ENCODE data around the gene LAMC3.
A peak's percentile ranks its signal among the peaks of the same experiment; 100 is the strongest.
"Not testable (repeated sequence)": the region's sequence is repeated elsewhere in the genome, so short reads cannot be mapped to it uniquely, and the experiment has no call there.

The LAMC3 gene

GRCh38 chr9:131031005-131031641 is 22.1 kb downstream of the LAMC3 start:
- DNase-seq = no peak

- DNase-seq = no peak
Measured at GRCh38 chr9:131031642-131032005, 22.6 kb downstream of the LAMC3 start.

GRCh38 chr9:131032384-131032783 is 23.4 kb downstream of the LAMC3 start:
- no peak for DNase-seq

GRCh38 chr9:131033269-131034224 is 24.6 kb downstream of the LAMC3 start:
- DNase-seq = no peak

GRCh38 chr9:131034268-131034667 is 25.3 kb downstream of the LAMC3 start:
- no peak for DNase-seq

- DNase-seq = not testable (repeated sequence)
Measured at GRCh38 chr9:131034749-131035148, 25.8 kb downstream of the LAMC3 start.

GRCh38 chr9:131035548-131035947 is 26.6 kb downstream of the LAMC3 start:
- DNase-seq = no peak

- no peak for DNase-seq
Measured at GRCh38 chr9:131036071-131036470, 27.1 kb downstream of the LAMC3 start.

GRCh38 chr9:131036529-131037334 is 27.8 kb downstream of the LAMC3 start:
- no peak for DNase-seq

- no peak for DNase-seq
Measured at GRCh38 chr9:131037335-131038255, 28.6 kb downstream of the LAMC3 start.

- no peak for DNase-seq
Measured at GRCh38 chr9:131038256-131039128, 29.5 kb downstream of the LAMC3 start.

- DNase-seq = no peak
Measured at GRCh38 chr9:131039129-131039954, 30.4 kb downstream of the LAMC3 start.

- no peak for DNase-seq
Measured at GRCh38 chr9:131042666-131043065, 33.7 kb downstream of the LAMC3 start.

GRCh38 chr9:131043087-131043486 is 34.1 kb downstream of the LAMC3 start:
- peak; percentile 50 for DNase-seq

- no peak for DNase-seq
Measured at GRCh38 chr9:131043646-131044045, 34.7 kb downstream of the LAMC3 start.

GRCh38 chr9:131045300-131046092 is 36.5 kb downstream of the LAMC3 start:
- no peak for DNase-seq

- no peak for DNase-seq
Measured at GRCh38 chr9:131046093-131046380, 37.1 kb downstream of the LAMC3 start.

GRCh38 chr9:131046581-131047202 is 37.7 kb downstream of the LAMC3 start:
- peak; percentile 86 for DNase-seq

- no peak for DNase-seq
Measured at GRCh38 chr9:131048332-131048731, 39.4 kb downstream of the LAMC3 start.
